ENCODE measurements around the gene MTHFD1L.
"Not testable (repeated sequence)": the region's sequence is repeated elsewhere in the genome, so short reads cannot be mapped to it uniquely, and the experiment has no call there.

Gene MTHFD1L

GRCh38 chr6:151075527-151075926 lies 210.0 kb downstream of the MTHFD1L start:
- no peak for TF ChIP-seq CTCF (IDR thresholded peaks at IDR 0.05; ENCODE audit: low read depth, low read length, missing control alignments)
- no peak for DNase-seq (ENCODE audit: extremely low read depth, low read depth)
- no peak overlapping the region for H3K4me3 ChIP-seq (replicated peaks; ENCODE audit: low read depth, low read length)

GRCh38 chr6:151075930-151076555 lies 210.5 kb downstream of the MTHFD1L start:
- no peak for TF ChIP-seq CTCF (IDR thresholded peaks at IDR 0.05; ENCODE audit: low read depth, low read length, missing control alignments)
- no peak for DNase-seq (ENCODE audit: extremely low read depth, low read depth)

GRCh38 chr6:151078655-151079054 lies 213.2 kb downstream of the MTHFD1L start:
- TF ChIP-seq CTCF (IDR thresholded peaks at IDR 0.05; ENCODE audit: low read depth, low read length, missing control alignments): no peak
- no peak for DNase-seq (ENCODE audit: extremely low read depth, low read depth)
- no peak overlapping the region for H3K4me3 ChIP-seq (replicated peaks; ENCODE audit: low read depth, low read length)

More at GRCh38 chr6:151075930-151076555, 210.5 kb downstream of the MTHFD1L start:
- H3K4me3 ChIP-seq (replicated peaks; ENCODE audit: low read depth, low read length): no peak overlapping the region

GRCh38 chr6:151081656-151082055 lies 216.2 kb downstream of the MTHFD1L start:
- H3K4me3 ChIP-seq (replicated peaks; ENCODE audit: low read depth, low read length): no peak overlapping the region
- DNase-seq (ENCODE audit: extremely low read depth, low read depth): no peak
- TF ChIP-seq CTCF (IDR thresholded peaks at IDR 0.05; ENCODE audit: low read depth, low read length, missing control alignments): no peak

GRCh38 chr6:151082079-151082478 lies 216.6 kb downstream of the MTHFD1L start:
- no peak overlapping the region for H3K4me3 ChIP-seq (replicated peaks; ENCODE audit: low read depth, low read length)
- no peak for DNase-seq (ENCODE audit: extremely low read depth, low read depth)
- no peak for TF ChIP-seq CTCF (IDR thresholded peaks at IDR 0.05; ENCODE audit: low read depth, low read length, missing control alignments)

- H3K4me3 ChIP-seq (replicated peaks; ENCODE audit: low read depth, low read length): no peak overlapping the region
- TF ChIP-seq CTCF (IDR thresholded peaks at IDR 0.05; ENCODE audit: low read depth, low read length, missing control alignments): no peak
- DNase-seq (ENCODE audit: extremely low read depth, low read depth): no peak
These were observed 218.8 kb downstream of the MTHFD1L start for GRCh38 chr6:151084275-151084674.

GRCh38 chr6:151087055-151087454 lies 221.6 kb downstream of the MTHFD1L start:
- DNase-seq (ENCODE audit: extremely low read depth, low read depth); H3K4me3 ChIP-seq (replicated peaks; ENCODE audit: low read depth, low read length): not testable (repeated sequence)
